ENCODE measurements around the gene RHOU. TPM values are rescaled to one million over a fixed set of nuclear protein-coding genes. Genes with fewer than 3 reads are reported as not detected.
"Not testable (repeated sequence)": the region's sequence is repeated elsewhere in the genome, so short reads cannot be mapped to it uniquely, and the experiment has no call there.

Gene RHOU
- polyA plus RNA-seq (ENCODE audit: insufficient read length in 3 of 3): 10 to 100 TPM; 16.7 to 18.4 (median 17.0) TPM

- DNase-seq (ENCODE audit: low read depth in 3 of 3, low spot score in 2 of 3): peak in 1 of 3 donors; percentile 53
Observed at GRCh38 chr1:228734881-228735801, at the start of gene RHOU. Gene RHOU, plus strand, starts transcription at chr1:228735479. Its CDS starts 264 bp downstream, at chr1:228735743.

GRCh38 chr1:228687587-228687986, 47.7 kb upstream of the RHOU start:
- no peak for DNase-seq (ENCODE audit: low read depth in 3 of 3, low spot score in 2 of 3)

- DNase-seq (ENCODE audit: low read depth in 3 of 3, low spot score in 2 of 3): no peak
Observed at GRCh38 chr1:228689255-228689654, 46.0 kb upstream of the RHOU start.

- DNase-seq (ENCODE audit: low read depth in 3 of 3, low spot score in 2 of 3): no peak
Observed at GRCh38 chr1:228691211-228691610, 44.1 kb upstream of the RHOU start.

- peak in 1 of 3 donors; percentile 12 for DNase-seq (ENCODE audit: low read depth in 3 of 3, low spot score in 2 of 3)
Observed at GRCh38 chr1:228691926-228692325, 43.4 kb upstream of the RHOU start.

- not testable (repeated sequence) for DNase-seq (ENCODE audit: low read depth in 3 of 3, low spot score in 2 of 3)
Observed at GRCh38 chr1:228694447-228694846, 40.8 kb upstream of the RHOU start.

- no peak for DNase-seq (ENCODE audit: low read depth in 3 of 3, low spot score in 2 of 3)
Observed at GRCh38 chr1:228695015-228695955, 40.0 kb upstream of the RHOU start.

- peak in 1 of 3 donors; percentile 35 for DNase-seq (ENCODE audit: low read depth in 3 of 3, low spot score in 2 of 3)
Observed at GRCh38 chr1:228697207-228698016, 37.9 kb upstream of the RHOU start.

- DNase-seq (ENCODE audit: low read depth in 3 of 3, low spot score in 2 of 3): no peak
Observed at GRCh38 chr1:228698017-228698329, 37.3 kb upstream of the RHOU start.

GRCh38 chr1:228702433-228702832, 32.8 kb upstream of the RHOU start:
- no peak for DNase-seq (ENCODE audit: low read depth in 3 of 3, low spot score in 2 of 3)

GRCh38 chr1:228706305-228706704, 29.0 kb upstream of the RHOU start:
- no peak for DNase-seq (ENCODE audit: low read depth in 3 of 3, low spot score in 2 of 3)

- DNase-seq (ENCODE audit: low read depth in 3 of 3, low spot score in 2 of 3): no peak
Observed at GRCh38 chr1:228717081-228717480, 18.2 kb upstream of the RHOU start.

GRCh38 chr1:228721407-228721806, 13.9 kb upstream of the RHOU start:
- no peak for DNase-seq (ENCODE audit: low read depth in 3 of 3, low spot score in 2 of 3)

- no peak for DNase-seq (ENCODE audit: low read depth in 3 of 3, low spot score in 2 of 3)
Observed at GRCh38 chr1:228723287-228723686, 12.0 kb upstream of the RHOU start.

- DNase-seq (ENCODE audit: low read depth in 3 of 3, low spot score in 2 of 3): no peak
Observed at GRCh38 chr1:228723921-228724320, 11.4 kb upstream of the RHOU start.

GRCh38 chr1:228725178-228725577, 10.1 kb upstream of the RHOU start:
- no peak for DNase-seq (ENCODE audit: low read depth in 3 of 3, low spot score in 2 of 3)

GRCh38 chr1:228727681-228728171, 7.6 kb upstream of the RHOU start:
- DNase-seq (ENCODE audit: low read depth in 3 of 3, low spot score in 2 of 3): no peak

- no peak for DNase-seq (ENCODE audit: low read depth in 3 of 3, low spot score in 2 of 3)
Observed at GRCh38 chr1:228732426-228732825, 2.9 kb upstream of the RHOU start.

- DNase-seq (ENCODE audit: low read depth in 3 of 3, low spot score in 2 of 3): no peak
Observed at GRCh38 chr1:228733576-228733975, 1.7 kb upstream of the RHOU start.

GRCh38 chr1:228735871-228736586, 750 bp downstream of the RHOU start:
- no peak for DNase-seq (ENCODE audit: low read depth in 3 of 3, low spot score in 2 of 3)
